RWPE1 (cell line): ENCODE data around the gene METTL13.

Experiments
- CTCF ChIA-PET: fragments of 350-600 bp; sonication (Branson Sonifier 250); formaldehyde crosslinking; extraction: SDS; loops from one replicate; lab custom pipeline; 2021; lab: Yijun Ruan, JAX
- POLR2A ChIA-PET: fragments of 400-600 bp; formaldehyde crosslinking; extraction: SDS; loops from one replicate; lab custom pipeline; 2020; ENCODE audit warnings: antibody characterized with exemption; ENCODE audit not compliant: low non-redundant PET; lab: Yijun Ruan, JAX
- DNase-seq: peaks from one replicate; pipeline ENCODE4 v3.0.0; 2012; ENCODE audit warnings: low spot score
- H3K27ac ChIP-seq: fragments of 450-650 bp; 2 replicates; pipeline ENCODE4 v1.5.1; 2017
- TF ChIP-seq, protein P1 (sequence below): fragments of 450-650 bp; conservative IDR thresholded peaks from 2 replicates; pipeline ENCODE4 v1.5.1; 2017; ENCODE audit warnings: low read depth, mild to moderate bottlenecking

Gene METTL13

GRCh38 chr1:171841931-171842761 is 60.7 kb downstream of the METTL13 start:
- CTCF ChIA-PET = interaction anchor here (0.8 to 1.2 kb wide), 3 partner anchors 24 to 43 kb away, joined by 3 to 5 read pairs (median 4); no protein-coding TSS in a partner anchor
- POLR2A ChIA-PET = interaction anchor here (1.1 kb wide), 1 partner anchor 41 kb away, joined by 4 read pairs; no protein-coding TSS in a partner anchor
- TF ChIP-seq, protein P1, sequence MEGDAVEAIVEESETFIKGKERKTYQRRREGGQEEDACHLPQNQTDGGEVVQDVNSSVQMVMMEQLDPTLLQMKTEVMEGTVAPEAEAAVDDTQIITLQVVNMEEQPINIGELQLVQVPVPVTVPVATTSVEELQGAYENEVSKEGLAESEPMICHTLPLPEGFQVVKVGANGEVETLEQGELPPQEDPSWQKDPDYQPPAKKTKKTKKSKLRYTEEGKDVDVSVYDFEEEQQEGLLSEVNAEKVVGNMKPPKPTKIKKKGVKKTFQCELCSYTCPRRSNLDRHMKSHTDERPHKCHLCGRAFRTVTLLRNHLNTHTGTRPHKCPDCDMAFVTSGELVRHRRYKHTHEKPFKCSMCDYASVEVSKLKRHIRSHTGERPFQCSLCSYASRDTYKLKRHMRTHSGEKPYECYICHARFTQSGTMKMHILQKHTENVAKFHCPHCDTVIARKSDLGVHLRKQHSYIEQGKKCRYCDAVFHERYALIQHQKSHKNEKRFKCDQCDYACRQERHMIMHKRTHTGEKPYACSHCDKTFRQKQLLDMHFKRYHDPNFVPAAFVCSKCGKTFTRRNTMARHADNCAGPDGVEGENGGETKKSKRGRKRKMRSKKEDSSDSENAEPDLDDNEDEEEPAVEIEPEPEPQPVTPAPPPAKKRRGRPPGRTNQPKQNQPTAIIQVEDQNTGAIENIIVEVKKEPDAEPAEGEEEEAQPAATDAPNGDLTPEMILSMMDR = no peak
- DNase-seq = peak; percentile 13
- no peak overlapping the region for H3K27ac ChIP-seq

DNA sequence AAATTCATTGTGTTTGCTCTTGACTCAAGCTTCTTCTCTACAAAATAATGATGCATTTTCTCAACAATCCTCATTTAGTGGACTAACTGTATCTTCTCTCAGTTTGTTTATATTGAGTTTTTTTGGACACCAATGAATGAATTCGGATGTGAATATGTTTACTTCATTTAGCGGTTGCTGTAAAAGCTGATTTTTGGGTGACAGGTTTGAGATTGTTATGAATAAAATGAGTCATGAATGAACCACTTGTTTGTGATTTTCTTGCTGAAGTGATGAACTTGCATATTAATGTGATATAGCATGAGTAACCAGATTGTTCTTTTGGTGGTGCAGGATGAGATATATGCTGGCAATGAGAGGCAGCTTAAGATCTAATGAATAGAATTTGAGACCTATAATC is 62.9 kb downstream of the METTL13 start:
- CTCF ChIA-PET = no interaction called here
- DNase-seq = no peak
- TF ChIP-seq, protein P1 = no peak
- POLR2A ChIA-PET = no interaction called here
- H3K27ac ChIP-seq = no peak overlapping the region

- no peak overlapping the region for H3K27ac ChIP-seq
- POLR2A ChIA-PET = no interaction called here
- TF ChIP-seq, protein P1 = no peak
- CTCF ChIA-PET = interaction anchor here (1.2 kb wide), 1 partner anchor 22 kb away, joined by 3 read pairs; no protein-coding TSS in a partner anchor
- DNase-seq = no peak
Measured at GRCh38 chr1:171845998-171846397, 64.5 kb downstream of the METTL13 start.
